AG09309 (cell line): ENCODE results near the gene WSCD2.

Experiments used
- DNase-seq: peaks from one replicate; pipeline ENCODE4 v3.0.0-alpha.2; 2010; ENCODE audit warnings: low read depth
- H3K4me3 ChIP-seq: 2 replicates; pipeline ENCODE4 v1.5.1; 2011; ENCODE audit warnings: mild to moderate bottlenecking, low read depth, low read length, moderate library complexity; ENCODE audit not compliant: control insufficient read depth
- CTCF ChIP-seq: IDR thresholded peaks from 2 replicates; pipeline ENCODE4 v1.5.1; 2011; ENCODE audit warnings: mild to moderate bottlenecking, low read depth, low read length, inconsistent platforms; ENCODE audit not compliant: insufficient read depth, control insufficient read depth; ENCODE audit errors: missing control alignments

Gene WSCD2

DNA sequence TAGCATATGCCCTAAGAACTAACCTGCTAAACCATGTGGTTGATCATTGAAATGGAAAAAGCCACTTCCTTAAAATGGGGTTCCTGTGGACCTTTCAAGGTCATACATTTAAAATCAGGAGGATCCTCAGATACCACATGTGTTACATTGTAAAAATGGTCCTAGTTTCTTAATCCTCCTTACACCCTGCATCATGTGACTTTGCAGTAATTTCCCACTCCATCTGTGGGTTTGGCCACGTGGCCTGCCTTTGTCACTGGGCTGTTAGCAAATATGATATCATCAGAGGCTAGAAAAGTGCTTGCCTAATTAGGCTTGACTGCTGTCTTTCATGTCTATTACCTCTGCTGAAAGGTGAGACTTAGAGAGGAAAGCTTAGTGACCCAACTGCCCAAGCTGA is 139.3 kb downstream of the WSCD2 start:
- TF ChIP-seq CTCF = no peak
- no peak for DNase-seq
- no peak overlapping the region for H3K4me3 ChIP-seq

GRCh38 chr12:108269224-108269623 is 140.1 kb downstream of the WSCD2 start:
- no peak overlapping the region for H3K4me3 ChIP-seq
- no peak for TF ChIP-seq CTCF
- DNase-seq = no peak

DNA sequence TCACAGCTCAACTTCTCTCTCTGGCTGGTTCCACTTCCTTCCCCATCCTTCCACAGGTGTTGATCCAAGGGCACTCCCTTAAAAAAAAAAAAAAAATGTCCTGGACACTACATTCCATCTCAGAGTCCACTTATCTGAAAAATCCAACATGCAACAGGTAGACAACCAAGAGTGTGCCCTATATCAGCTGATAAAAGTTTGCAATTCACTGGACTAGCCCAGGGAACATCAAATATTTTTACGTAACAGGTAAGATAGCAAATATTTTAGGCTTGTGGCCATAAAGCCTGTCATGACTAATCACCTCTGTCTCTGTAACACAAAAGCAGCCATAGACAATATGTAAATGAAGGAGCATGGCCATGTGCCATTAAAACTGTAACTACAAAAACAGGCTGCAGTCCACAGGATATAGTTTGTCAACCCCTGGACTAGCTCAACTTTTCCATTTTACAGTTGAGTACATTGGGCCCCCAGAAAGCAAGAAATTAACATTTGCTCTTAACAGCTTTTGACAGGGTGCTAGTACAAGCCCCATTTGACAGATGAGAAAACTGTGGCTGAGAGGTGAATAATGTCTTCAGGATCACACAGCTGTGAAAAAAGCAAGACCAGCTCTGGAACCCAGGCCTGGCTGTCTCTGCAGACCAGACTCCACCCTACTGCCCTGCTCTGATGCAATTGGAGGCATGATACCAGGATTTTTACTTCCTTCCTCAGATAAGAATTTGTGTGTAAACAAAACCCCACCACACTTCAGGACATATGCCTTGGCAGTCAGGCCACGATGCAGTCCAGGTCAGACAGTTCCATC is 141.2 kb downstream of the WSCD2 start:
- no peak for DNase-seq
- TF ChIP-seq CTCF = no peak
- H3K4me3 ChIP-seq = no peak overlapping the region

DNA sequence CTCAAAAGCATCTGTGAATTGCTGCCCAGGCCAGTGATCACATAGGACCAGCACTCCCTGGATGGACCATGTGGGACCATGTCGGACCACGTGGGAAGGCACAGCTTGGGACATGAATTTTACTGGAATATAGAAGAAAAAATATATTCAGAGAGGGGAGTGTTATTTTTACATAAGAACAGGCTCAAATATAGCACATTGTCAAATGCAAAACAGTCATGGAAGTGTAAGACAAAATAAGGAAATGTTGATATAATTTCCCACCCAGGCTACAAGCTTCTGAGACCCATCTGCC is 141.7 kb downstream of the WSCD2 start:
- DNase-seq = no peak
- TF ChIP-seq CTCF = no peak
- H3K4me3 ChIP-seq = no peak overlapping the region

- no peak for DNase-seq
- no peak for TF ChIP-seq CTCF
Observed at GRCh38 chr12:108271951-108272872, 143.1 kb downstream of the WSCD2 start.

DNA sequence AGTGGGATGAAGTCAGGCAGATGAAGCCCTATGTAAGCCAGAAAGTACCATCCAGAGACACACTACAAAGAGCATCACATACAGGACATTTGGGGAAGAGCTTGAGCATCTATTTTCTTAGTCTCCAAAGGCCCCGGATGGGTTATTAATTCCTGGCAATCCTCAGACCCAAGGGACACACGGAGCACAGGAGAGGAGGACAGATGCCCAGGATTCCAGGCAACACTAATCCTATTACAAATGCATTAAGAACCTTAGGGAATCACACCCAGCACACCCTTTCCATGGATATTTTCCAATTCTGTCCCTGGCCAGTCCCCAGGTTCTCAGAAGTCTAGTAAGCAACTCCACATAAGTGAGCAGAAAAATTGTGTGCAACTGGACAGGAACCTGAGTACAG is 144.1 kb downstream of the WSCD2 start:
- H3K4me3 ChIP-seq = no peak overlapping the region
- DNase-seq = no peak
- TF ChIP-seq CTCF = no peak

More at GRCh38 chr12:108271951-108272872, 143.1 kb downstream of the WSCD2 start:
- H3K4me3 ChIP-seq = no peak overlapping the region
